ENCODE data around the gene YIPF5. TPM values are rescaled to one million over a fixed set of nuclear protein-coding genes. Genes with fewer than 3 reads are reported as not detected.

YIPF5 gene
- total RNA-seq, 1 experiment from 2014 or later = 44.5 TPM

GRCh38 chr5:144162686-144163085 lies 7.8 kb downstream of the YIPF5 start:
- Histone ChIP-seq H3K4me3 (replicated peaks in 1 of 2; ENCODE audit: low read depth in 1 of 2, low read length in 2 of 2) (no peak overlapping the region), H3K27ac (ENCODE audit: low read depth, low read length) (no peak overlapping the region), H3K36me3 (ENCODE audit: control insufficient read depth in 1 of 2, insufficient read depth in 2 of 2, low read length in 2 of 2) (peaks cover 21 to 44% of the 10 kb centered on the region in 2 experiments), H4K20me1 (ENCODE audit: insufficient read depth) (no peaks in the 10 kb centered on the region), H3K9me2 (ENCODE audit: insufficient read depth) (no peaks in the 10 kb centered on the region), H3K9ac (ENCODE audit: low read length) (no peak overlapping the region), H3K79me2 (ENCODE audit: insufficient read depth, low read length) (peaks cover 14% of the 10 kb centered on the region), H2AFZ (ENCODE audit: low read depth, low read length, poor library complexity, severe bottlenecking) (no peak overlapping the region), H3K4me1 (ENCODE audit: control insufficient read depth in 1 of 2, insufficient read depth in 2 of 2, low read length in 2 of 2) (no peaks in the 10 kb centered on the region), H3K4me2 (ENCODE audit: low read length) (no peak overlapping the region), H3K9me3 (ENCODE audit: control insufficient read depth in 1 of 2, insufficient read depth in 1 of 2, low read depth in 1 of 2, low read length in 2 of 2) (no peaks in the 10 kb centered on the region), H3K27me3 (ENCODE audit: insufficient read depth, low read length) (no peaks in the 10 kb centered on the region)
- intact Hi-C loops (cut with micrococcal nuclease) = no loop called here
- ATAC-seq (no peak), DNase-seq (ENCODE audit: low read depth, low spot score) (no peak)
- RAD21 ChIA-PET (ENCODE audit: low non-redundant PET in 1 of 2, low total read pairs in 2 of 2, uncharacterized antibody in 2 of 2, unreplicated experiment in 2 of 2) = no interaction called here
- BruUV-seq (replicated peaks) = no TSS peak
- POLR2A ChIA-PET = no interaction called here
- TF ChIP-seq CEBPB (IDR thresholded peaks at IDR 0.05; ENCODE audit: low read depth) (no peak), ATF3 (IDR thresholded peaks at IDR 0.05) (no peak), EZH2 (IDR thresholded peaks at IDR 0.05) (no peak)
- CTCF ChIA-PET = no interaction called here

GRCh38 chr5:144156767-144157171 lies 13.7 kb downstream of the YIPF5 start:
- H3K27me3 ChIP-seq (ENCODE audit: insufficient read depth, low read length) = no peaks in the 10 kb centered on the region
- CTCF ChIA-PET = no interaction called here
- POLR2A ChIA-PET = no interaction called here
- peaks cover 4 to 17% of the 10 kb centered on the region in 2 experiments; a peak in 2 of 4 replicates for H3K36me3 ChIP-seq (ENCODE audit: control insufficient read depth in 1 of 2, insufficient read depth in 2 of 2, low read length in 2 of 2)
- ATAC-seq (no peak), DNase-seq (ENCODE audit: low read depth, low spot score) (no peak)
- H3K79me2 ChIP-seq (ENCODE audit: insufficient read depth, low read length) = no peaks in the 10 kb centered on the region
- no peak for TF ChIP-seq EZH2 (IDR thresholded peaks at IDR 0.05)
- TF ChIP-seq SRF (IDR thresholded peaks at IDR 0.05; ENCODE audit: low read depth) = no peak
- no peak for TF ChIP-seq ZNF274 (IDR thresholded peaks at IDR 0.05; ENCODE audit: low read depth, low read length)
- TF ChIP-seq TCF7L2 (IDR thresholded peaks at IDR 0.05; ENCODE audit: borderline replicate concordance, extremely low read depth, insufficient read depth, insufficient read length) = no peak
- no peak for TF ChIP-seq REST (IDR thresholded peaks at IDR 0.05; ENCODE audit: low read depth)
- no peak for TF ChIP-seq ATF3 (IDR thresholded peaks at IDR 0.05)
- TF ChIP-seq ZBTB33 (IDR thresholded peaks at IDR 0.05; ENCODE audit: extremely low read depth, insufficient replicate concordance, low read length) = no peak
- TF ChIP-seq RAD21 (IDR thresholded peaks at IDR 0.05; ENCODE audit: low read depth) = no peak
- H3K4me1 ChIP-seq (ENCODE audit: control insufficient read depth in 1 of 2, insufficient read depth in 2 of 2, low read length in 2 of 2) = no peaks in the 10 kb centered on the region
- no peak overlapping the region for H2AFZ ChIP-seq (ENCODE audit: low read depth, low read length, poor library complexity, severe bottlenecking)
- no peak overlapping the region for H3K9ac ChIP-seq (ENCODE audit: low read length)
- H3K9me3 ChIP-seq (ENCODE audit: control insufficient read depth in 1 of 2, insufficient read depth in 1 of 2, low read depth in 1 of 2, low read length in 2 of 2) = no peaks in the 10 kb centered on the region
- H4K20me1 ChIP-seq (ENCODE audit: insufficient read depth) = no peaks in the 10 kb centered on the region
- RAD21 ChIA-PET (ENCODE audit: low non-redundant PET in 1 of 2, low total read pairs in 2 of 2, uncharacterized antibody in 2 of 2, unreplicated experiment in 2 of 2) = interaction anchor here in 1 of 2 experiments (0.6 kb wide), 1 partner anchor 684 kb away, joined by 3 read pairs; no protein-coding TSS in a partner anchor
- H3K4me3 ChIP-seq (replicated peaks in 1 of 2; ENCODE audit: low read depth in 1 of 2, low read length in 2 of 2) = no peak overlapping the region
- no peaks in the 10 kb centered on the region for H3K9me2 ChIP-seq (ENCODE audit: insufficient read depth)
- BruUV-seq (replicated peaks) = no TSS peak
- H3K27ac ChIP-seq (ENCODE audit: low read depth, low read length) = no peak overlapping the region
- intact Hi-C loops (cut with micrococcal nuclease) = no loop called here
- no peak overlapping the region for H3K4me2 ChIP-seq (ENCODE audit: low read length)

Measured in HCT116 (cell line).